ENCODE measurements around the gene KIF25.

- TF ChIP-seq REST (IDR thresholded peaks at IDR 0.05; ENCODE audit: insufficient read depth in 1 of 2, low read depth in 2 of 2, low read length in 2 of 2) (no peak), POLR2AphosphoS5 (IDR thresholded peaks at IDR 0.05; ENCODE audit: low read depth, low read length) (no peak), SIN3A (IDR thresholded peaks at IDR 0.05; ENCODE audit: borderline replicate concordance, insufficient read depth, low read length) (no peak), TAF1 (IDR thresholded peaks at IDR 0.05; ENCODE audit: borderline replicate concordance, insufficient read depth, low read length) (no peak)
These were observed 7.2 kb upstream of the KIF25 start for GRCh38 chr6:167990016-167990945.

Data from PFSK-1 (cell line).